Mononuclear cell (primary cell): Measurements from ENCODE around the gene RCVRN. TPM values are rescaled to one million over a fixed set of nuclear protein-coding genes. Genes with fewer than 3 reads are reported as not detected.

Source experiments
- H3K27me3 ChIP-seq: 2 replicates; pipeline ENCODE4 v1.6.0; 2011; ENCODE audit warnings: low read length, control low read depth; ENCODE audit not compliant: insufficient read depth
- H3K4me1 ChIP-seq: 2 replicates; pipeline ENCODE4 v1.5.1; 2011; ENCODE audit warnings: mild to moderate bottlenecking, low read length, control low read depth; ENCODE audit not compliant: insufficient read depth
- H3K4me3 ChIP-seq: 2 replicates; pipeline ENCODE4 v1.5.1; 2011; ENCODE audit warnings: mild to moderate bottlenecking, low read length, moderate library complexity
- H3K9me3 ChIP-seq: 2 replicates; pipeline ENCODE4 v1.5.1; 2011; ENCODE audit warnings: low read depth, mild to moderate bottlenecking, control low read depth, low read length
- total RNA-seq: library from RNA; depleted of rRNA; stranded (reverse); fragments of >200 nt; gene quantifications from one replicate; pipeline ENCODE4 v1.2.3, GENCODE V29; 2012

Gene RCVRN
- total RNA-seq, 1 donor, result 0.10 TPM

- H3K4me3 ChIP-seq, result no peak overlapping the region
- no peaks in the 10 kb centered on the region for H3K27me3 ChIP-seq
- no peaks in the 10 kb centered on the region for H3K4me1 ChIP-seq
- no peaks in the 10 kb centered on the region for H3K9me3 ChIP-seq
Measured at GRCh38 chr17:9912121-9913099, 7.3 kb upstream of the RCVRN start.

GRCh38 chr17:9911089-9911488 is 6.0 kb upstream of the RCVRN start:
- Histone ChIP-seq H3K27me3 (no peaks in the 10 kb centered on the region), H3K4me1 (no peaks in the 10 kb centered on the region), H3K9me3 (no peaks in the 10 kb centered on the region), H3K4me3 (no peak overlapping the region)

- Histone ChIP-seq H3K9me3 (no peaks in the 10 kb centered on the region), H3K4me1 (no peaks in the 10 kb centered on the region), H3K27me3 (no peaks in the 10 kb centered on the region), H3K4me3 (no peak overlapping the region)
Measured at GRCh38 chr17:9908649-9909042, 3.6 kb upstream of the RCVRN start.

- Histone ChIP-seq H3K9me3 (no peaks in the 10 kb centered on the region), H3K4me1 (no peaks in the 10 kb centered on the region), H3K4me3 (no peak overlapping the region), H3K27me3 (no peaks in the 10 kb centered on the region)
Measured at GRCh38 chr17:9907883-9908648, 3.0 kb upstream of the RCVRN start.

- Histone ChIP-seq H3K4me1 (no peaks in the 10 kb centered on the region), H3K9me3 (no peaks in the 10 kb centered on the region), H3K4me3 (no peak overlapping the region), H3K27me3 (no peaks in the 10 kb centered on the region)
Measured at GRCh38 chr17:9907131-9907530, 2.1 kb upstream of the RCVRN start.

- Histone ChIP-seq H3K4me1 (no peaks in the 10 kb centered on the region), H3K9me3 (no peaks in the 10 kb centered on the region), H3K27me3 (no peaks in the 10 kb centered on the region), H3K4me3 (no peak overlapping the region)
Measured at GRCh38 chr17:9906616-9907015, 1.5 kb upstream of the RCVRN start.

- H3K27me3 ChIP-seq, result no peaks in the 10 kb centered on the region
- no peaks in the 10 kb centered on the region for H3K9me3 ChIP-seq
- H3K4me1 ChIP-seq, result no peaks in the 10 kb centered on the region
- no peak overlapping the region for H3K4me3 ChIP-seq
Measured at GRCh38 chr17:9905902-9906301, 831 bp upstream of the RCVRN start.

GRCh38 chr17:9904277-9905077 is 594 bp downstream of the RCVRN start:
- H3K4me3 ChIP-seq, result no peak overlapping the region
- no peaks in the 10 kb centered on the region for H3K27me3 ChIP-seq
- peaks cover 4% of the 10 kb centered on the region for H3K4me1 ChIP-seq
- no peaks in the 10 kb centered on the region for H3K9me3 ChIP-seq

GRCh38 chr17:9902120-9902519 is 3.0 kb downstream of the RCVRN start:
- H3K4me1 ChIP-seq, result peaks cover 4% of the 10 kb centered on the region
- H3K9me3 ChIP-seq, result no peaks in the 10 kb centered on the region
- no peak overlapping the region for H3K4me3 ChIP-seq
- H3K27me3 ChIP-seq, result no peaks in the 10 kb centered on the region

GRCh38 chr17:9900784-9901183 is 4.3 kb downstream of the RCVRN start:
- Histone ChIP-seq H3K27me3 (no peaks in the 10 kb centered on the region), H3K4me1 (peaks cover 4% of the 10 kb centered on the region), H3K4me3 (no peak overlapping the region), H3K9me3 (no peaks in the 10 kb centered on the region)

- Histone ChIP-seq H3K27me3 (no peaks in the 10 kb centered on the region), H3K9me3 (no peaks in the 10 kb centered on the region), H3K4me1 (peaks cover 4% of the 10 kb centered on the region), H3K4me3 (no peak overlapping the region)
Measured at GRCh38 chr17:9900044-9900594, 5.0 kb downstream of the RCVRN start.

- peaks cover 4% of the 10 kb centered on the region for H3K4me1 ChIP-seq
- H3K9me3 ChIP-seq, result no peaks in the 10 kb centered on the region
- H3K27me3 ChIP-seq, result no peaks in the 10 kb centered on the region
- no peak overlapping the region for H3K4me3 ChIP-seq
Measured at GRCh38 chr17:9899280-9900043, 5.6 kb downstream of the RCVRN start.

GRCh38 chr17:9898812-9899211 is 6.3 kb downstream of the RCVRN start:
- Histone ChIP-seq H3K4me3 (no peak overlapping the region), H3K9me3 (no peaks in the 10 kb centered on the region), H3K4me1 (peaks cover 4% of the 10 kb centered on the region)

GRCh38 chr17:9897372-9897968 is 7.6 kb downstream of the RCVRN start:
- peaks cover 4% of the 10 kb centered on the region for H3K4me1 ChIP-seq
- no peaks in the 10 kb centered on the region for H3K9me3 ChIP-seq
- no peaks in the 10 kb centered on the region for H3K27me3 ChIP-seq
- H3K4me3 ChIP-seq, result no peak overlapping the region

More at GRCh38 chr17:9898812-9899211, 6.3 kb downstream of the RCVRN start:
- H3K27me3 ChIP-seq, result no peaks in the 10 kb centered on the region
